22Rv1 (cell line): ENCODE measurements around the gene SNORC.

ENCODE experiments used
- H3K27ac ChIP-seq: fragments of 450-650 bp; 2 replicates; pipeline ENCODE4 v1.5.1; 2017
- ZFX ChIP-seq: fragments of 450-650 bp; IDR thresholded peaks from 2 replicates; pipeline ENCODE4 v1.6.1; 2017; ENCODE audit warnings: antibody characterized with exemption, borderline replicate concordance
- TF ChIP-seq, protein P1 (sequence below): fragments of 450-650 bp; IDR thresholded peaks from 2 replicates; pipeline ENCODE4 v1.5.1; 2017; ENCODE audit warnings: mild to moderate bottlenecking

Gene SNORC

DNA sequence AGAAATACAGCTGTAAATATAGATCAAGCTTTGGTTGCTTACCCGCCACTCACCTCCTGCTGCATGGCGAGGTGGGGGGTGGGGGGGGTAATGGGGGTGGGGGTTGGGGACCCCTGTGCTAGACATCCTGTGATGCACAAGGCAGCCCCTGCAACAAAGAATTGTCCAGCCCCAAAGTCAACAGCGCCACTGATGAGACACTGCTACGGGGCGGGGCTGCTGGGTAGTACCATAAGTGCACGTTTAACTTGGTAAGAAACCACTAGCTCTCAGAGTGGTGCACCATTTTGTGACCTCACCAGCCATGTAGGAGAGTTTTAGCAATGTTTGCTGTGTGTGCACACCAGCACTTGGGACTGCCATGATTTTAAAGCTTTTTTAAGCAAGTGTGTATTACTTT is 40.3 kb downstream of the SNORC start:
- no peak overlapping the region for H3K27ac ChIP-seq
- TF ChIP-seq, protein P1, sequence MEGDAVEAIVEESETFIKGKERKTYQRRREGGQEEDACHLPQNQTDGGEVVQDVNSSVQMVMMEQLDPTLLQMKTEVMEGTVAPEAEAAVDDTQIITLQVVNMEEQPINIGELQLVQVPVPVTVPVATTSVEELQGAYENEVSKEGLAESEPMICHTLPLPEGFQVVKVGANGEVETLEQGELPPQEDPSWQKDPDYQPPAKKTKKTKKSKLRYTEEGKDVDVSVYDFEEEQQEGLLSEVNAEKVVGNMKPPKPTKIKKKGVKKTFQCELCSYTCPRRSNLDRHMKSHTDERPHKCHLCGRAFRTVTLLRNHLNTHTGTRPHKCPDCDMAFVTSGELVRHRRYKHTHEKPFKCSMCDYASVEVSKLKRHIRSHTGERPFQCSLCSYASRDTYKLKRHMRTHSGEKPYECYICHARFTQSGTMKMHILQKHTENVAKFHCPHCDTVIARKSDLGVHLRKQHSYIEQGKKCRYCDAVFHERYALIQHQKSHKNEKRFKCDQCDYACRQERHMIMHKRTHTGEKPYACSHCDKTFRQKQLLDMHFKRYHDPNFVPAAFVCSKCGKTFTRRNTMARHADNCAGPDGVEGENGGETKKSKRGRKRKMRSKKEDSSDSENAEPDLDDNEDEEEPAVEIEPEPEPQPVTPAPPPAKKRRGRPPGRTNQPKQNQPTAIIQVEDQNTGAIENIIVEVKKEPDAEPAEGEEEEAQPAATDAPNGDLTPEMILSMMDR, result no peak
- TF ChIP-seq ZFX, result no peak

DNA sequence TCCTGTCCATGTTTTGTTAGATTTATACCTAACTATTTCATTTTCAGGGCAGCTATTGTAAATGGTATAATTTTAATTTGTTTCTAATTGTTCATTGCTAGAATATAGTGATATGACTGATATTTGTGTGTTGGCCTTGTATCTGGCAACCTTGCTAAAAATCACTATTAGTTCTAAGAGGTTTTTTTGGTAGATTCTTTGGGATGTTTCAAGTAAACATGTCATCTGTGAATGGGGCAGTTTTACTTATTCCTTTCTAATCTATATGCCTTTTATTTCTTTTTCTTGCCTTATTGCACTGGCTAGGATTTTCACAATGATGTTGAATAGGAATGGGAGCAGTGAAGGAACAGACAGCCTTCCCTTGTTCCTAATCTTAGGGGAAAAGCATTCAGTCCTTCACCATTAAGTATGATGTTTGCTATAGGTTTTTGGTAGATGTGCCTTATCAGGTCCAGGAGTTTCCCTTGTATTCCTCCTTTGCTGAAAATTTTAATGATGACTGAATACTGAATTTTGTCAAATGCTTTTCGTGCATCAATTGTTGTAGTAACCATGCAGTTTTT is 41.7 kb downstream of the SNORC start:
- no peak overlapping the region for H3K27ac ChIP-seq
- no peak for TF ChIP-seq ZFX
- TF ChIP-seq, protein P1, result no peak

DNA sequence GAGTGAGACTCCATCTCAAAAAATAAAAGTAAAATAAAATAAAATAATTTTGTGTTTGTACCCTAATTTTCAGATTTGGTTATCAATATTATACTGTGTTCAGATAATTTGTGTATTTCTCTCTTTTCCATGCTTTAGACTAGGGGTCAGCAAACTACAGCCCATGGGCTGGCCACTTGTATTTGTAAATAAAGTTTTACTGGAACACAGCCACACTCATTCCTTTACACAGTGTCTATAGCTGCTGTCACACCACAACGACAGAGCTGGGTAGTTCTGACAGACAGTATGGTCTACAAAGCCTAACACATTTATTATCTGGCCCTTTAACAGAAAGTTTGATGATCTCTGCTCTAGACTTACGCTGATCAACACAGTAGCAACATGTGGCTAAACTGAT is 43.8 kb downstream of the SNORC start:
- no peak overlapping the region for H3K27ac ChIP-seq
- TF ChIP-seq, protein P1, result no peak
- TF ChIP-seq ZFX, result no peak

DNA sequence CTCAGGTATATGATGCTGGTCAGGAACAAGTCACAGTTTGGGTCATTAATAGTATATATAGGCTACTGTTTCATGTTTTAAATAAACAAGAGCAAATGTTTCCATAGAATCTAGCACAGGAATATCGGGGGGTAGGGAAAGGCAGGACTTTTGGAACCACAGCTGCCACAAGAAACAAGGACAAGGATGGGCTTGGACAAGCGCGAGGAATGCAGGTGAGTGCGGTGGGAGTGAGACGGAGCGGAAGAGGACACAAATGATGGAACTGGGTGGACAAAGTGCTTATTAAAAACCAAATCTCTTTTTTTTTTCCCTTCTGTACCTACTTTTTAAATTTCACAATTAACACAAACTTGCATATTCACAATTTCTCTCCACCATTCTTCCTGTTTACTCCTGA is 49.1 kb downstream of the SNORC start:
- TF ChIP-seq, protein P1, result no peak
- TF ChIP-seq ZFX, result no peak
- H3K27ac ChIP-seq, result no peak overlapping the region

DNA sequence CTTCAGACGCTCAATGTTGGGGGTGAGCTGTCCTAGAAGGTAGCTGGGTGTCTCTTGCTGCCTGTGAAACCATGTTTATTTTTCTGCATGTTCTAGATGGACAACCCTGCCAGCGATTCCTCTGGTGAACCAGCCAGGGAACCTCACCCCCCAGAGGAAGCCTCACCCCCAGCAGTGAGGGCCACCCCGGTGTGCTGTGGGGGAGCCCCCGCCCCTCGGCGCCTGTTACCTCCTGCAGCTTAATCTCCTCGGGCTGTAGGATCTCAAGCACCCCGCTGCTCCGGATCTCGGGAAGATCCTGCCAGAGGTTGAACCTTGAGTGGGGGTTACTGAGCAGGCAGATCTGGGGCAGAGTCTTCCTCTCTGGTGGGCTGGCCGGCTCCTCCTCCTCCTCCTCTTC is 50.0 kb downstream of the SNORC start:
- TF ChIP-seq, protein P1, result no peak
- no peak for TF ChIP-seq ZFX
- H3K27ac ChIP-seq, result no peak overlapping the region

DNA sequence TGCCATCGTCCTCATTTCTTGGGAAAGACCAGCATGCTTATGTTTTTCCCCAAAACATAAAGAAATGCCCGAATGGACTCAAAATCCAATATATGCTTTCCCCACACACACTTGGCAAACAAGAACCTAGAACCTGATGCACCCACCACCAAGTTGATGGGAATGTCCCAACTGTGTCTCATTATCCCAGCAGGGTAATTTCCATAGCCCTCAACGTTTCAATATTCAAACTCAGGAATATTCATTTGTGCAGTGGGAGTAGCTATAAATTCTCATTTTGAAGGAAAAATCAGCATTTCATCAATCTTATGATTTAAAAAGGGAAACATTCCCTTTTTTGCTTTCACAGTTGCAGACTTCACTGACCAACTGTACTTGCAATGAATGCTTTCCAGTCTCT is 50.7 kb downstream of the SNORC start:
- TF ChIP-seq, protein P1, result no peak
- TF ChIP-seq ZFX, result no peak
- H3K27ac ChIP-seq, result no peak overlapping the region

DNA sequence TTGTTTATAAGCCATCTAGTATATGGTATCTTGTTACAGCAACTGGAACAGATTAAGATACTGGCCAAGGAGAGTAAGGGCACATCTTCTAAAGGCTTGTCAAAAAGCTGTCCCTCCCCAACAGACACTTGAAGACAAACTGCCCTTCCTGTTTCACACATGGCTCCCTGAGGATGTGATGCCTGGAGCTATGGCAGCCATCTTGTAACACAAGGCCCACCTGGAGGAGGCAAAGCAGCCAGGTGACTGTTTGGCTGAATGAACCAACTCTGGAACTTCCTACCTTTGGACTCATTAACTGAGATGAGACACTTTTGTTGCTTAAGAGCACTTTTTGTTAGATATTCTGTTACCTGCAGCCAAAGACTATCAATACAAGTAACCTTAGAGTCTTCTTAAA is 54.4 kb downstream of the SNORC start:
- H3K27ac ChIP-seq, result no peak overlapping the region
- TF ChIP-seq, protein P1, result no peak
- TF ChIP-seq ZFX, result no peak
